ENCODE data around the gene USP20. TPM values are rescaled to one million over a fixed set of nuclear protein-coding genes. Genes with fewer than 3 reads are reported as not detected.
A peak's percentile ranks its signal among the peaks of the same experiment; 100 is the strongest.

The USP20 gene
- total RNA-seq, 8 experiments from 2014 or later, result 15.3 to 24.8 (median 20.7) TPM

DNA sequence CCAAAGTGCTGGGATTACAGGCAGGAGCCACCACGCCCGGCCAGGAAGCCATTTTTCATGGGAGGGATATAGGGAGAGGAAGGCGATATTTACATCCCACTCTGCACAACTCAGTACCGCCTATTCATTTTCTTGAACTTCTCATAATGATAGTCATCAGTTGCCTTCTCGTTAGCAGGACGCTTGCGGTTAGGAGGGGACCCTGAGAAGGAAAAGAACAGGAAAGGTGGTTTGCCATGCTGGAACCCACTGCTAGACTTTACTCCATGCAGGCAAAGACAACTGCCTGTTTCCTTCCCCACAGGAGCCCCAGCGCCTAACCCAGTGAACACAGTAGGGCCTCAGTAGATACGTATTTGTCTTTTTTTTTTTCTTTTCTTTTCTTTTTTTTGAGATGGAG is 7.2 kb upstream of the USP20 start:
- Histone ChIP-seq H3K27ac (no peak overlapping the region), H3K4me3 (no peak overlapping the region), H3K4me1 (replicated peaks in 1 of 2) (no peaks in the 10 kb centered on the region)
- ATAC-seq (replicated peaks in 6 of 8), result no peak
- in situ Hi-C loops (cut with MboI; ENCODE audit: low pct_unique_long_range_greater_than_20kb in 2 of 9, low sequenced_read_pairs in 9 of 9, unreplicated experiment in 9 of 9), result no loop called here
- 80 to 100% (median 96%) methylated on average over 1 to 8 of the region's 9 CpGs; no CpG with 5 or more reads in 4 of the 10 experiments for WGBS, 10 experiments

- Histone ChIP-seq H3K4me3 (no peak overlapping the region), H3K4me1 (replicated peaks in 1 of 2) (peaks cover 2 to 3% of the 10 kb centered on the region in 2 donors), H3K27ac (no peak overlapping the region)
- 93 to 100% (median 100%) methylated on average over 1 to 3 of the region's 10 CpGs; no CpG with 5 or more reads in 5 of the 10 experiments for WGBS, 10 experiments
- no peak for ATAC-seq (replicated peaks in 6 of 8)
- in situ Hi-C loops (cut with MboI; ENCODE audit: low pct_unique_long_range_greater_than_20kb in 2 of 9, low sequenced_read_pairs in 9 of 9, unreplicated experiment in 9 of 9), result no loop called here
Measured at GRCh38 chr9:129828969-129829368, 6.3 kb upstream of the USP20 start.

GRCh38 chr9:129832982-129833381 is 2.3 kb upstream of the USP20 start:
- Histone ChIP-seq H3K4me1 (replicated peaks in 1 of 2) (peaks cover 6 to 18% of the 10 kb centered on the region in 2 donors), H3K27ac (no peak overlapping the region), H3K4me3 (no peak overlapping the region)
- in situ Hi-C loops (cut with MboI; ENCODE audit: low pct_unique_long_range_greater_than_20kb in 2 of 9, low sequenced_read_pairs in 9 of 9, unreplicated experiment in 9 of 9), result no loop called here
- ATAC-seq (replicated peaks in 6 of 8), result no peak
- 100% methylated on average over 1 of the region's 1 CpG; no CpG with 5 or more reads in 9 of the 10 experiments for WGBS, 10 experiments

DNA sequence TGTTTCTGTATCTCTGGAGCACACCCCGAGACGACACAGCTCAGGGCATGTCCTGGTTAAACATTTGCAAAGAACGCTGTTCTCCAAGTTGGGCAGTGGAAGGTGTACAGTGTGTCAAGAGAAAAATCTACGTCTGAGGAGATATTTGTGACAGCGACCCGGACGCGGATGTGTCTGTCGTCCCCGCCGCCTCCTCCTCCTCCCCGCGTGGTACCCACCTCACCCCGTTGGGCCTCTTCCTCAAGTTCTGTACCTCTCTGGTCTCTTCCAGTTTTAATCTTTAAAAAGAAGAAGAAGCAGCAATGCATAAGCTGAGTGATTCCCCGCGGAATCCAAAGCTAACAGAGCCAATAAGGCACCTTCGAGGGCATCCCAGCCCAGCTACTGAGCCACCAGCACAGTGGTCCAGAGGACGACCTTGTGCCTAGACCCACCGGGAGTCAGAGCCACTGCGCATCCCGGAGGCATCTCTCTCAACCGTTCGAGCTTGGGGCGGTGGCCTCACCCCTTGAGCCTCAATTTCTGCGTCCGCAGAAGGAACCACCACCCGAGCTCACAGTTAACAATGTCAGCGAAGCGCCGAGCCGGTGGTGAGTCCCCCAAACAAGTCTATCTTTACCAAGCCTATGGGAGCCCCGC is 650 bp upstream of the USP20 start:
- Histone ChIP-seq H3K4me1 (replicated peaks in 1 of 2) (peaks cover 6 to 18% of the 10 kb centered on the region in 2 donors), H3K27ac (peak overlapping the region; percentile 72 to 77), H3K4me3 (peak overlapping the region; percentile 78 to 95 (median 83))
- in situ Hi-C loops (cut with MboI; ENCODE audit: low pct_unique_long_range_greater_than_20kb in 2 of 9, low sequenced_read_pairs in 9 of 9, unreplicated experiment in 9 of 9), result no loop called here
- 0 to 5% (median 0%) methylated on average over 1 to 15 of the region's 32 CpGs; no CpG with 5 or more reads in 2 of the 10 experiments for WGBS, 10 experiments
- ATAC-seq (replicated peaks in 6 of 8), result peak; percentile 20 to 49 (median 28)

GRCh38 chr9:129835860-129836223 is 584 bp downstream of the USP20 start:
- in situ Hi-C loops (cut with MboI; ENCODE audit: low pct_unique_long_range_greater_than_20kb in 2 of 9, low sequenced_read_pairs in 9 of 9, unreplicated experiment in 9 of 9), result no loop called here
- no peak for ATAC-seq (replicated peaks in 6 of 8)
- peak overlapping the region; percentile 78 to 95 (median 83) for H3K4me3 ChIP-seq

DNA sequence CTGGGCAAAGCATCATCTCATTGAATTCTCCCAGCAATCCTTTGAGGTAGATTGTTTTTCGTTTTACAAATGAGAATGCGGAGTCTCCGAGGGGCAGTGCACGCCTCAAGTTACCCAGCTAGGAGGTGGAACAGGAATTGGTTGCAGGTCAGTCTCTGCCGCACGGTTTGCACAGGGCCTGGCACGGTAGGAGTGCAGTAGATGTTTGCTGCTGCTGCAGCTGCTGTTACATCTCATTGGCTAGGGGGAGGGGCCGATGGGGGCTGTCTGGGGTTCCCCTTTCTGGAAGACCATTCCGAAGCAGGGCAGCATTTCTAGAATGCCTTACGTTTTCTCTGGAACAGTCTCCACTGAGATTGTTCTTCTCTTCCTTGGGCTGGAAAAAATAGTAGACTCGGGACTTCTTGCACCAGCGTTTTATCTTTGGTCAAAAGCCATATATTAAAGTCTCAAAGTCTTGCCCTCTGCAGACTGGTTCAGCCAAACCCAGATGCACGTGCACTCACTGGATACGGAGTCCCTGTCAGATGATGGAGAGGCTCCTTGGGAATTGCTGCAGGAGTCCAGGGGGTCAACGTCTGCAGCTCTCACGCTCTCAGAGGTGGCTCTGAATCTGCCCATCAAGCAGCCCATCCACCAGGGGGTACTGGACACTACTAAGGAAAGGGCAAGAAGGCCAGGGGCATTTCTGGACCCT is 1.2 kb downstream of the USP20 start:
- no peak overlapping the region for H3K27ac ChIP-seq
- H3K4me1 ChIP-seq (replicated peaks in 1 of 2), result peaks cover 8 to 18% of the 10 kb centered on the region in 2 donors
- in situ Hi-C loops (cut with MboI; ENCODE audit: low pct_unique_long_range_greater_than_20kb in 2 of 9, low sequenced_read_pairs in 9 of 9, unreplicated experiment in 9 of 9), result no loop called here
- ATAC-seq (replicated peaks in 6 of 8), result no peak
- WGBS, 10 experiments, result 6 to 100% (median 33%) methylated on average over 1 to 9 of the region's 16 CpGs; no CpG with 5 or more reads in 3 of the 10 experiments
- peak overlapping the region; percentile 78 to 95 (median 83) for H3K4me3 ChIP-seq

More at GRCh38 chr9:129835860-129836223, 584 bp downstream of the USP20 start:
- 0 to 8% (median 3%) methylated on average over 2 to 10 of the region's 19 CpGs; no CpG with 5 or more reads in 5 of the 10 experiments for WGBS, 10 experiments
- H3K4me1 ChIP-seq (replicated peaks in 1 of 2), result peaks cover 6 to 18% of the 10 kb centered on the region in 2 donors
- H3K27ac ChIP-seq, result peak overlapping the region in 1 of 2 donors; percentile 61

DNA sequence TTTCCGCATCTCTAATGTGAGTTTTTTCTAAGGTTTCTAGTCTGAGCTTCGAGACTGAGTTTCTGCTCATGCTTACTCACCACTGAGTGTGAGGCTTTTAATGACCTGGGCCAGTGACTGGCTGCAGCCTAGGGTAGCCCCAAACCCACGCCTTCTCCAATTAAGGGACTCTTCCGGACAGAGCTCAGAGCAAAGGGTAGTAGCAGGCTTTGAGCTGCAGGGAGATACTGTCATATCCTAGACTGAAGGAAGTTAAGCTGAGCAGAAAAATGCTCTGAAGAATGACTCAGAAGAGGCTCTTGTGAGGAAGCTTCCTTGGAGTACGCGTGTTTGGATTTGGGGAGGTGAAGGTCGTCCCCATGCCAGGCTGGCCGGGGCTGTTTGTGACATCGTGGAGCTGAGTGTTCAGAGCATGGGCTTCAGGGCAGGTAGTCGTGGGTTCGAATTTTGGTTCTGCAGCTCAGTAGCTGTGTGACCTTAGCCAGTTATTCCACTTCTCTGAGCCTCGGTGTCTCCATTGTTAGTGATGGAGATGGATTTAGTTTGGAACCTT is 3.5 kb downstream of the USP20 start:
- H3K4me1 ChIP-seq (replicated peaks in 1 of 2), result peaks cover 12 to 16% of the 10 kb centered on the region in 2 donors
- peak in 2 of 8 experiments; percentile 4 to 6 for ATAC-seq (replicated peaks in 6 of 8)
- in situ Hi-C loops (cut with MboI; ENCODE audit: low pct_unique_long_range_greater_than_20kb in 2 of 9, low sequenced_read_pairs in 9 of 9, unreplicated experiment in 9 of 9), result no loop called here
- WGBS, 10 experiments, result 33 to 93% (median 81%) methylated on average over 1 to 6 of the region's 12 CpGs; no CpG with 5 or more reads in 3 of the 10 experiments
- H3K4me3 ChIP-seq, result no peak overlapping the region
- no peak overlapping the region for H3K27ac ChIP-seq

GRCh38 chr9:129839324-129840023 is 4.2 kb downstream of the USP20 start:
- Histone ChIP-seq H3K4me3 (no peak overlapping the region), H3K4me1 (replicated peaks in 1 of 2) (peaks cover 6 to 11% of the 10 kb centered on the region in 2 donors), H3K27ac (no peak overlapping the region)
- in situ Hi-C loops (cut with MboI; ENCODE audit: low pct_unique_long_range_greater_than_20kb in 2 of 9, low sequenced_read_pairs in 9 of 9, unreplicated experiment in 9 of 9), result no loop called here
- no peak for ATAC-seq (replicated peaks in 6 of 8)
- WGBS, 10 experiments, result 70 to 100% methylated on average over 1 to 2 of the region's 10 CpGs; no CpG with 5 or more reads in 8 of the 10 experiments

- H3K4me3 ChIP-seq, result no peak overlapping the region
- H3K27ac ChIP-seq, result no peak overlapping the region
- 83 to 100% (median 97%) methylated on average over 1 to 2 of the region's 8 CpGs; no CpG with 5 or more reads in 6 of the 10 experiments for WGBS, 10 experiments
- H3K4me1 ChIP-seq (replicated peaks in 1 of 2), result peaks cover 6 to 11% of the 10 kb centered on the region in 2 donors
- in situ Hi-C loops (cut with MboI; ENCODE audit: low pct_unique_long_range_greater_than_20kb in 2 of 9, low sequenced_read_pairs in 9 of 9, unreplicated experiment in 9 of 9), result no loop called here
- no peak for ATAC-seq (replicated peaks in 6 of 8)
Measured at GRCh38 chr9:129840034-129840433, 4.8 kb downstream of the USP20 start.

DNA sequence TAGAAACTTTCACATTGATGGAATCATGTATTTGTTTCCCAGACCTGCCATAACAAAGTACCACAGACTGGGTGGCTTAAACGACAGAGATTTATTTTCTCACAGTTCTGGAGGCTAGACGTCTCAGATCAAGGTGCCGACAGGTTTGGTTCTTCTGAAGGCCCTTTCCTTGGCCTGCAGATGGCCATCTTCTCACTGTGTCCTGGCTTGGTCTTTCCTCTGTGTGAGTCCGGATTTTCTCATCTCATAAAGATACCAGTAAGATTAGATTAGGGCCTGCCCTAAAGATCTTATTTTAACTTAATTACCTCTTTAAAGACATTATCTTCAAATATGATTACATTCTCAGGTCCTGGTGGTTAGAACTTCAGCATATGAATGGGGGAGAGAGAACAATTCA is 5.8 kb downstream of the USP20 start:
- WGBS, 10 experiments, result 30 to 78% (median 50%) methylated on average over 2 to 4 of the region's 4 CpGs; no CpG with 5 or more reads in 5 of the 10 experiments
- no peak overlapping the region for H3K27ac ChIP-seq
- no peak overlapping the region for H3K4me3 ChIP-seq
- H3K4me1 ChIP-seq (replicated peaks in 1 of 2), result peaks cover 6 to 10% of the 10 kb centered on the region in 2 donors
- ATAC-seq (replicated peaks in 6 of 8), result peak in 1 of 8 experiments; percentile 32
- in situ Hi-C loops (cut with MboI; ENCODE audit: low pct_unique_long_range_greater_than_20kb in 2 of 9, low sequenced_read_pairs in 9 of 9, unreplicated experiment in 9 of 9), result no loop called here

GRCh38 chr9:129845373-129845772 is 10.1 kb downstream of the USP20 start:
- Histone ChIP-seq H3K4me1 (replicated peaks in 1 of 2) (peaks cover 0 to 6% of the 10 kb centered on the region in 2 donors), H3K4me3 (no peak overlapping the region), H3K27ac (no peak overlapping the region)
- in situ Hi-C loops (cut with MboI; ENCODE audit: low pct_unique_long_range_greater_than_20kb in 2 of 9, low sequenced_read_pairs in 9 of 9, unreplicated experiment in 9 of 9), result no loop called here
- no peak for ATAC-seq (replicated peaks in 6 of 8)
- WGBS, 10 experiments, result 50 to 86% (median 75%) methylated on average over 1 to 2 of the region's 2 CpGs; no CpG with 5 or more reads in 3 of the 10 experiments

- peaks cover 8 to 13% of the 10 kb centered on the region in 2 donors for H3K4me1 ChIP-seq (replicated peaks in 1 of 2)
- peak in 2 of 8 experiments; percentile 68 to 77 for ATAC-seq (replicated peaks in 6 of 8)
- H3K4me3 ChIP-seq, result no peak overlapping the region
- no peak overlapping the region for H3K27ac ChIP-seq
- 0 to 100% (median 83%) methylated on average over 1 to 3 of the region's 4 CpGs; no CpG with 5 or more reads in 4 of the 10 experiments for WGBS, 10 experiments
- in situ Hi-C loops (cut with MboI; ENCODE audit: low pct_unique_long_range_greater_than_20kb in 2 of 9, low sequenced_read_pairs in 9 of 9, unreplicated experiment in 9 of 9), result no loop called here
Measured at GRCh38 chr9:129848712-129849441, 13.6 kb downstream of the USP20 start.

All from motor neuron (in vitro differentiated cells).